WERI-Rb-1 (cell line): Measurements from ENCODE around the gene PNKD.

Experiments used
- DNase-seq: peaks from one replicate; pipeline ENCODE4 v3.0.0-alpha.2; 2020
- H3K27ac ChIP-seq: fragments of 250-450 bp; sonication (Bioruptor Pico); 2 replicates; pipeline ENCODE4 v1.5.1; 2020; ENCODE audit warnings: mild to moderate bottlenecking, moderate library complexity
- H3K27me3 ChIP-seq: fragments of 250-450 bp; sonication (Bioruptor Pico); 2 replicates; pipeline ENCODE4 v1.5.1; 2021; ENCODE audit warnings: mild to moderate bottlenecking, low read depth, moderate library complexity; ENCODE audit not compliant: insufficient read depth, severe bottlenecking
- H3K36me3 ChIP-seq: fragments of 250-450 bp; sonication (Bioruptor Pico); 2 replicates; pipeline ENCODE4 v1.5.1; 2020; ENCODE audit warnings: mild to moderate bottlenecking, moderate library complexity
- H3K4me3 ChIP-seq: 2 replicates; pipeline ENCODE4 v1.5.1; 2011; ENCODE audit warnings: low read depth, mild to moderate bottlenecking, control low read depth, low read length
- H3K9me3 ChIP-seq: fragments of 250-450 bp; sonication (Bioruptor Pico); 2 replicates; pipeline ENCODE4 v1.5.1; 2021; ENCODE audit warnings: mild to moderate bottlenecking, moderate library complexity; ENCODE audit not compliant: severe bottlenecking
- CTCF ChIP-seq: IDR thresholded peaks from 2 replicates; pipeline ENCODE4 v1.5.1; 2011; ENCODE audit warnings: low read depth, mild to moderate bottlenecking, control low read depth, inconsistent platforms, low read length

PNKD gene

GRCh38 chr2:218269900-218270720 lies at the start of gene PNKD, which contains the start of gene AAMP:
PNKD (plus strand) TSS chr2:218270519; CDS start chr2:218270536, 17 bp downstream.
AAMP (minus strand) TSS chr2:218270137; CDS start chr2:218270086, 51 bp downstream.
- Histone ChIP-seq H3K9me3 (no peaks in the 10 kb centered on the region), H3K4me3 (peak within 1 kb of the TSS; percentile 88), H3K36me3 (peaks cover 38% of the 10 kb centered on the region), H3K27me3 (no peaks in the 10 kb centered on the region), H3K27ac (peak within 1 kb of the TSS; percentile 63)
- DNase-seq = peak; percentile 99
- 0 out of 2 replicates have a peak, but pooled peaks have one; percentile 25 for TF ChIP-seq CTCF

- Histone ChIP-seq H3K27me3 (no peaks in the 10 kb centered on the region), H3K9me3 (no peaks in the 10 kb centered on the region), H3K4me3 (no peak overlapping the region), H3K36me3 (peaks cover 26% of the 10 kb centered on the region), H3K27ac (no peak overlapping the region)
- no peak for TF ChIP-seq CTCF
- DNase-seq = no peak
Observed at GRCh38 chr2:218221000-218221399, 49.3 kb upstream of the PNKD start.

GRCh38 chr2:218223046-218223445 lies 47.3 kb upstream of the PNKD start:
- H3K27me3 ChIP-seq = no peaks in the 10 kb centered on the region
- H3K4me3 ChIP-seq = no peak overlapping the region
- H3K36me3 ChIP-seq = peaks cover 35% of the 10 kb centered on the region
- H3K27ac ChIP-seq = no peak overlapping the region
- DNase-seq = no peak
- TF ChIP-seq CTCF = no peak
- H3K9me3 ChIP-seq = no peaks in the 10 kb centered on the region

- Histone ChIP-seq H3K36me3 (peaks cover 43% of the 10 kb centered on the region), H3K27me3 (no peaks in the 10 kb centered on the region), H3K27ac (no peak overlapping the region), H3K9me3 (no peaks in the 10 kb centered on the region), H3K4me3 (no peak overlapping the region)
- DNase-seq = no peak
- no peak for TF ChIP-seq CTCF
Observed at GRCh38 chr2:218224186-218224585, 46.1 kb upstream of the PNKD start.

GRCh38 chr2:218226903-218227302 lies 43.4 kb upstream of the PNKD start:
- no peak overlapping the region for H3K4me3 ChIP-seq
- H3K36me3 ChIP-seq = peaks cover 63% of the 10 kb centered on the region
- no peaks in the 10 kb centered on the region for H3K9me3 ChIP-seq
- DNase-seq = no peak
- TF ChIP-seq CTCF = no peak
- no peaks in the 10 kb centered on the region for H3K27me3 ChIP-seq
- H3K27ac ChIP-seq = no peak overlapping the region
